GM06990 (cell line): Measurements from ENCODE around the gene FBXO8.

Source experiments
- DNase-seq: peaks from one replicate; pipeline ENCODE4 v3.0.0-alpha.2; 2011; ENCODE audit not compliant: insufficient read length; ENCODE audit errors: extremely low read depth
- H3K27me3 ChIP-seq: replicated peaks from 2 replicates; pipeline ENCODE4 v1.6.0; 2011; ENCODE audit warnings: low read length; ENCODE audit not compliant: control insufficient read depth, insufficient read depth
- H3K36me3 ChIP-seq: 2 replicates; pipeline ENCODE4 v1.5.1; 2011; ENCODE audit warnings: low read length; ENCODE audit not compliant: control insufficient read depth, insufficient read depth
- H3K4me3 ChIP-seq: replicated peaks from 2 replicates; pipeline ENCODE4 v1.5.1; 2011; ENCODE audit warnings: low read depth, mild to moderate bottlenecking, control low read depth, low read length
- TF ChIP-seq, protein P1 (sequence below): IDR thresholded peaks from 2 replicates; pipeline ENCODE4 v1.5.1; 2011; ENCODE audit warnings: low read length, control low read depth, mild to moderate bottlenecking, inconsistent platforms; ENCODE audit not compliant: insufficient read depth, poor library complexity, severe bottlenecking

FBXO8 gene

GRCh38 chr4:174210354-174210753 lies 73.1 kb downstream of the FBXO8 start:
- peaks cover 3% of the 10 kb centered on the region for H3K27me3 ChIP-seq
- DNase-seq, result no peak

DNA sequence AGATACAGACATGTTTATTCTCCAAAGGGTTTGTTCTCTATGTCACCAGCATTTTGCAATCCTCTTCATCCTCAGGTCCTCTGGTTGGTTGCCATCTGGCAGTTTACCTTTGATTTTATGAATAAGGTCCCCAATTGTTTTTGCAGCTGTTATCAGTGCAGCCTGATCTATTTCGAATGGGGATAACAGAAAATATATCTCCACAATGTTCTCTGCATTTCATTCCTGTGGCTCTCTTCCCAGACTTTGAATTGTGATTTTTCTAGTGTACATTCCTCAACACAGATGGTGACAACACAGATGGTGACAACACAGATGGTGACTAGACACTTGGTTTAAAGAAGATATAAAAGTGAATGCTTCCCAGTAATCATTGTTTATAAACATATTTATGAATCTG lies 74.1 kb downstream of the FBXO8 start:
- TF ChIP-seq, protein P1, sequence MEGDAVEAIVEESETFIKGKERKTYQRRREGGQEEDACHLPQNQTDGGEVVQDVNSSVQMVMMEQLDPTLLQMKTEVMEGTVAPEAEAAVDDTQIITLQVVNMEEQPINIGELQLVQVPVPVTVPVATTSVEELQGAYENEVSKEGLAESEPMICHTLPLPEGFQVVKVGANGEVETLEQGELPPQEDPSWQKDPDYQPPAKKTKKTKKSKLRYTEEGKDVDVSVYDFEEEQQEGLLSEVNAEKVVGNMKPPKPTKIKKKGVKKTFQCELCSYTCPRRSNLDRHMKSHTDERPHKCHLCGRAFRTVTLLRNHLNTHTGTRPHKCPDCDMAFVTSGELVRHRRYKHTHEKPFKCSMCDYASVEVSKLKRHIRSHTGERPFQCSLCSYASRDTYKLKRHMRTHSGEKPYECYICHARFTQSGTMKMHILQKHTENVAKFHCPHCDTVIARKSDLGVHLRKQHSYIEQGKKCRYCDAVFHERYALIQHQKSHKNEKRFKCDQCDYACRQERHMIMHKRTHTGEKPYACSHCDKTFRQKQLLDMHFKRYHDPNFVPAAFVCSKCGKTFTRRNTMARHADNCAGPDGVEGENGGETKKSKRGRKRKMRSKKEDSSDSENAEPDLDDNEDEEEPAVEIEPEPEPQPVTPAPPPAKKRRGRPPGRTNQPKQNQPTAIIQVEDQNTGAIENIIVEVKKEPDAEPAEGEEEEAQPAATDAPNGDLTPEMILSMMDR, result no peak
- DNase-seq, result no peak
- peaks cover 3% of the 10 kb centered on the region for H3K27me3 ChIP-seq
- H3K4me3 ChIP-seq, result no peak overlapping the region
- no peaks in the 10 kb centered on the region for H3K36me3 ChIP-seq

More at GRCh38 chr4:174210354-174210753, 73.1 kb downstream of the FBXO8 start:
- Histone ChIP-seq H3K36me3 (no peaks in the 10 kb centered on the region), H3K4me3 (no peak overlapping the region)
- TF ChIP-seq, protein P1, result no peak

- no peak for DNase-seq
- Histone ChIP-seq H3K27me3 (no peaks in the 10 kb centered on the region; the same call in none of the 2 replicates), H3K36me3 (no peaks in the 10 kb centered on the region), H3K4me3 (no peak overlapping the region)
- TF ChIP-seq, protein P1, result no peak
These were observed 76.1 kb downstream of the FBXO8 start for GRCh38 chr4:174207367-174207766.

DNA sequence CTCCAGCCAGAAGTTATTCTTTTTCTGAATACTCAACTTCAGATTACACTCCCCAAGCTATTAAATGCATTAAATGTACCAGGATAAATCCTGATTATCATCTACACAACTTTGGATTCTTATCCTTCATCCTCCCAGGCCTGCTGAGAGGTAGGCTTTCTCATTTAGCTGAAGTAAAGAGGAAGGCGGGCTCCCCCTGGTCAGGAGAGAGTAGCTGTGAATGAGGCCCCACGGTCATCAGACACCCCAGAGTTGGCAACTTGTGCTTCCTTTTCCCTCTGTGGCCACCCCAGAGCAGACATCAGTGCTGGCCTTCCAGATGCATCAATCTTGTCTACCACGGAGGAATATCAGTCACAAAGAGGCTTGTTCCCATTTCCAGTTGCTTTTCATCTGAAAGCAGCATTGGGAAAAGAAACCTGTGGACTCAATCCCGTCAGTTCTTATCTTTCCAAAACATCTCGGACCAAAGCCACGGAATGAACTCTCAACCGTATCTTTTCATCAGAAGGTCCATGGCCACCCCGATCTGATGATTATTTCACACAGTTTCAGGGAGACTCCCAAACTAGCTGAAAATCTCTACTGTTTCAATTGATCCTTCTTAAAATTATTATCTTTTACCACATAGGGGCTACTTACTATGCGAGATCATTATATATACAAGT lies 79.2 kb downstream of the FBXO8 start:
- H3K27me3 ChIP-seq, result no peaks in the 10 kb centered on the region; the same call in 1 of the 2 replicates
- H3K36me3 ChIP-seq, result no peaks in the 10 kb centered on the region
- no peak overlapping the region for H3K4me3 ChIP-seq
- TF ChIP-seq, protein P1, result no peak
- no peak for DNase-seq

GRCh38 chr4:174201871-174202270 lies 81.6 kb downstream of the FBXO8 start:
- Histone ChIP-seq H3K27me3 (no peaks in the 10 kb centered on the region; the same call in 1 of the 2 replicates), H3K4me3 (no peak overlapping the region), H3K36me3 (no peaks in the 10 kb centered on the region)
- no peak for DNase-seq
- TF ChIP-seq, protein P1, result no peak
